ENCODE data around the gene GPATCH1.

DNA sequence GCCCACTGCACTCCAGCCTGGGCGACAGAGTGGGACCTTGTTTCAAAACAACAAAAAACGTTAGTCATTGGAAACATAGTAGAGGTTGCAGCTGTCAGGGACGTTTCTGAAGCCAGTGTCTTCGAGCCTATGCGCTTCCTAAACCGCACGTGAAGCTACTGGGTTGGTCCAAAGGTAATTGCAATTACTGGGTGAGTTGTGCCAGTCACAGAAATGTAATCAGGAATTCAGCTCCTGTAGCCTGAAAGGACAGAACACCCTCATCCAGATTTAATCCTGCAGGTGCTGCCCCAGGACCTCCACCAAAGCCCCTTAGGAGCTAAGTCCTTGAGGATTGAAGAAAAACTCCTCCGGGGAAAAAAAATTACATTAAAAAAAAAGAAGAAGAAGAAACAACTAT, 13.9 kb upstream of the GPATCH1 start:
- TF ChIP-seq POLR2AphosphoS5 (IDR thresholded peaks at IDR 0.05) (no peak), POLR2A (IDR thresholded peaks at IDR 0.05) (no peak)

All from prostate gland (tissue), 1 donor.